Measurements from ENCODE around the gene KRTAP4-5. TPM values are rescaled to one million over a fixed set of nuclear protein-coding genes. Genes with fewer than 3 reads are reported as not detected.
"Not testable (repeated sequence)": the region's sequence is repeated elsewhere in the genome, so short reads cannot be mapped to it uniquely, and the experiment has no call there.

The KRTAP4-5 gene
- polyA plus RNA-seq, 4 donors = not detected

DNA sequence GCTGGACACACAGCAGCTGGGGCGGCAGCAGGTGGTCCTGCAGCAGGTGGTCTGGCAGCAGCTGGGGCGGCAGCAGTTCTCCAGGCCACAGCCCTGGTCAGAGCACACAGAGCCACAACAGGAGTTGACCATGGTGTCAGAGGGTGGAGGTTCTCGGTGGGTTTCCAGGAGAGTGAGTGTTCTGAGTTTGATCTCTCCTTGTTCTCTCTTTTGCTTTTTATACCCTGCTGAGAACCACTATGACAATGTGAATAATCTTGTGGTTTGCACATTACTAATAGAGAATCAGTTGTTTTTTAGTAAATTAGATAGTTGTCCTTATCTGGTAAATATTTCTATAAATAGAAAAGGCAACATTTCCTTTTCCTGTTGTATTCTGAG is 25.6 kb downstream of the KRTAP4-5 start, which contains the start of gene KRTAP4-12:
Gene KRTAP4-12 (minus strand): TSS at position 192 of the 381 bp plus-strand sequence. CDS start 60 bp downstream, at position 132.
- not testable (repeated sequence) for H3K4me3 ChIP-seq (ENCODE audit: low read depth in 1 of 3, low read length in 3 of 3); DNase-seq; H3K27me3 ChIP-seq (ENCODE audit: control insufficient read depth in 3 of 3, insufficient read depth in 3 of 3, low read length in 3 of 3); FAIRE-seq; H3K36me3 ChIP-seq (ENCODE audit: control insufficient read depth in 3 of 3, insufficient read depth in 2 of 3, low read depth in 1 of 3, low read length in 3 of 3); H3K27ac ChIP-seq (ENCODE audit: low read depth in 1 of 3, low read length in 2 of 3); H3K9me3 ChIP-seq (ENCODE audit: control insufficient read depth in 2 of 2, insufficient read depth in 1 of 2, low read depth in 1 of 2, low read length in 1 of 2); H3K4me1 ChIP-seq (ENCODE audit: control insufficient read depth in 3 of 3, insufficient read depth in 2 of 3, low read depth in 1 of 3, low read length in 2 of 3)
- WGBS, 3 donors = 73 to 80% (median 76%) methylated on average over 3 of the region's 3 CpGs

DNA sequence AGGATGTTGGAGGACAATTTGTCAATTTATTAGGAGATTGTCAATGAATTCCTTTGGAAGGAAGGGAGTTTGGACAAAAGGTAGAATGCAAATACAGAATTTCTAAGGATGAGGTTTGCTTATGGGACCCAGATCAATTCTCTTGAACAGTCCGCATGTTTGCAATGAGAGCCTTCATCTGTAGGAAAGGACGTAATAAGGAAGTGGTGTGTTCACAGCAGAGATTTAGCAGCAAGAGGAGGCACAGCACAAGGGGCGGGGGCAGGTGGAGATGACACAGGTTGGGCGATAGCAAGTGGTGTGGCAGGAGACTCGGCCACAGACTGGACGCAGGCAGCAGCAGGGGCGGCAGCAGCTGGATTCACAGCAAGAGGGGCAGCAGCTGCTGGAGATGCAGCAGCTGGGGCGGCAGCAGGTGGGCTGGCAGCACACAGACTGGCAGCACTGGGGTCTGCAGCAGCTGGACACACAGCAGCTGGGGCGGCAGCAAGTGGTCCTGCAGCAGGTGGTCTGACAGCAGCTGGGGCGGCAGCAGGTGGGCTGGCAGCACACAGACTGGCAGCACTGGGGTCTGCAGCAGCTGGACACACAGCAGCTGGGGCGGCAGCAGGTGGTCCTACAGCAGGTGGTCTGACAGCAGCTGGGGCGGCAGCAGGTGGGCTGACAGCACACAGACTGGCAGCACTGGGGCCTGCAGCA is 26.2 kb downstream of the KRTAP4-5 start:
- not testable (repeated sequence) for FAIRE-seq; H3K4me1 ChIP-seq (ENCODE audit: control insufficient read depth in 3 of 3, insufficient read depth in 2 of 3, low read depth in 1 of 3, low read length in 2 of 3); H3K36me3 ChIP-seq (ENCODE audit: control insufficient read depth in 3 of 3, insufficient read depth in 2 of 3, low read depth in 1 of 3, low read length in 3 of 3); H3K27ac ChIP-seq (ENCODE audit: low read depth in 1 of 3, low read length in 2 of 3); H3K4me3 ChIP-seq (ENCODE audit: low read depth in 1 of 3, low read length in 3 of 3); H3K9me3 ChIP-seq (ENCODE audit: control insufficient read depth in 2 of 2, insufficient read depth in 1 of 2, low read depth in 1 of 2, low read length in 1 of 2); DNase-seq; H3K27me3 ChIP-seq (ENCODE audit: control insufficient read depth in 3 of 3, insufficient read depth in 3 of 3, low read length in 3 of 3)
- 73 to 79% (median 76%) methylated on average over 9 to 12 of the region's 12 CpGs for WGBS, 3 donors

DNA sequence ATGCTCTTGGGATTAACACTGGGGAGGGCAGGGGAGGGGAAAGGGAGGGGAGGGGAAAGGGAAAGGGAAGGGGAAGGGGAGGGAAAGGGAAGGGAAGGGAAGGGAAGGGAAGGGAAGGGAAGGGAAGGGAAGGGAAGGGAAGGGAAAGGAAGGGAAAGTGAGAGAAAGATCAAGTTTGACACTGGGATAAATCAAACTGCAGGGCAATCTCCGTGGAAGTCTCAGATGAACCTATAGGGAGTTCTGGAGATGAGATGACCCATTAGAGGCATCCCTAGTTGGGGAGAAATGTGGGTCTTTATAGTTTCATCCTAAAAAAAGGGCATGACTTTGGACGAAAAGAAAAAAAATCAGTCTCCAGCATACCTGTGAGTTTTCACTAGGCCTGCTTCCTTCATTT is 27.9 kb downstream of the KRTAP4-5 start:
- Histone ChIP-seq H3K27ac (ENCODE audit: low read depth in 1 of 3, low read length in 2 of 3) (no peak overlapping the region), H3K4me3 (ENCODE audit: low read depth in 1 of 3, low read length in 3 of 3) (no peak overlapping the region), H3K36me3 (ENCODE audit: control insufficient read depth in 3 of 3, insufficient read depth in 2 of 3, low read depth in 1 of 3, low read length in 3 of 3) (no peaks in the 10 kb centered on the region), H3K4me1 (ENCODE audit: control insufficient read depth in 3 of 3, insufficient read depth in 2 of 3, low read depth in 1 of 3, low read length in 2 of 3) (no peaks in the 10 kb centered on the region), H3K27me3 (ENCODE audit: control insufficient read depth in 3 of 3, insufficient read depth in 3 of 3, low read length in 3 of 3) (peaks cover 0 to 2% (median 0%) of the 10 kb centered on the region in 3 donors), H3K9me3 (ENCODE audit: control insufficient read depth in 2 of 2, insufficient read depth in 1 of 2, low read depth in 1 of 2, low read length in 1 of 2) (no peaks in the 10 kb centered on the region)
- FAIRE-seq (no peak), DNase-seq (no peak)
- WGBS, 3 donors = 75 to 88% (median 86%) methylated on average over 2 of the region's 2 CpGs

DNA sequence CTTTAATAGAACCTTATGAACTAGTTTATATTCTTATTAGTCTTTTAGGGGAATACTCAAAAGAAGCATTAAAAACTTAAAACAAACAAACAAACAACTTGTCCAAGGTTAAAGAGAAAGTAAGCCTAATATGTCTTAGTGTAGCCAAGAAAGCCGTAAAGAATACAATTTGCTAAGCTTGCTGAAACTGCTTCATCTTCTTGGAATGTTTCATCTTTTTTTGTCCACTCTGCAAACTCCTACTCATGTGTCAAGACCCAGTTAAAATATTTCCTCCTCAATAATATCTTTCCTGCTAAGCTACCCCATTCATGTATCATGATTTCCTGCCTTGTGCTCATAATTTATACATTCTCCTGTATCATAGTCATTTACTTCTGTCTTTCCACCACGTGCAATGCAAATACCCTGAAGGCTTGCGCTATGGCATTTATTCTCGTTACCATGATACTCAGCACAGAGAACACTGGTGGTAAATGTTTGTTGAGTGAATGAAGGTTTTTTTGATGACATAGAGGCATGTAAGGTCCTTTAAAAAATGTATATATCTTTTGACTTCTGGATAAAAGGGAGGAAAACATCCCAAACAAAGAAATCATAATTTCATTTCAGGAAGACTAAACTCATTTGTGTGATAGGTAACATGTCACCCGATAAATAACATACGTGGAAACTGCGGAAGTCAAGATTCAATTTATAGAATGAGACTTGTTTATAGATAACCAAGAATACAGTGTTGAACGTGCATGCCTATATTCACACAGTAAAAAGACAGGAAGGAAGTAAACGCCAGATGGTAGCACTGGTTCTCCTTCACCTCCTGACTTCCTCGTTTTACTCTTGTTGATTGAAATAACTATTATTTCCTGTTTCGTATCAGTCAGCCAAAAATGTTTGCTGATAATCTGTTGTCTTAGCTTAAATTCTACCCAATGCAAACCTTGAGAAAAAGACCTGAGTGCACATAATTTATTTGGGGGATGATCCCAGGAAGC is 29.6 kb downstream of the KRTAP4-5 start:
- H3K9me3 ChIP-seq (ENCODE audit: control insufficient read depth in 2 of 2, insufficient read depth in 1 of 2, low read depth in 1 of 2, low read length in 1 of 2); H3K36me3 ChIP-seq (ENCODE audit: control insufficient read depth in 3 of 3, insufficient read depth in 2 of 3, low read depth in 1 of 3, low read length in 3 of 3); H3K4me3 ChIP-seq (ENCODE audit: low read depth in 1 of 3, low read length in 3 of 3); H3K4me1 ChIP-seq (ENCODE audit: control insufficient read depth in 3 of 3, insufficient read depth in 2 of 3, low read depth in 1 of 3, low read length in 2 of 3); H3K27me3 ChIP-seq (ENCODE audit: control insufficient read depth in 3 of 3, insufficient read depth in 3 of 3, low read length in 3 of 3); DNase-seq; FAIRE-seq; H3K27ac ChIP-seq (ENCODE audit: low read depth in 1 of 3, low read length in 2 of 3): not testable (repeated sequence)
- 52 to 70% (median 52%) methylated on average over 11 of the region's 11 CpGs for WGBS, 3 donors

DNA sequence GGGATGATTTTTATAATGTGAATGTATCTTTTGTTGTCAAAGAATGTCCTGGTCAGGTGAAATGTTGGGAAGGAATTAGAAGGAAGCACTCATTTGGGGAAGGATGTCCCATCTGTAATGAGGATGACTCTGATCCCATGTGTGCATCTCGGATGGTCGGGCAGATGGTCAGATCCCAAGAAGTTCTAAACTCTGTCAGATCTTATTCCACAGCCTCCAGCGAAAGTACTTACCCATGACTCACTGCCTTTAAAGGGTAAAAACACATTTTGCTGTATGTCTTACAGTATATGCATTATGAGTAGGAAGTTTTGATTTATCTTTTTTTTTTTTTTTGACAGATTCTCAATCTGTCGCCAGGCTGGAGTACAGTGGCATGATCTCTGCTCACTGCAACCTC is 30.9 kb downstream of the KRTAP4-5 start:
- H3K27ac ChIP-seq (ENCODE audit: low read depth in 1 of 3, low read length in 2 of 3) = no peak overlapping the region
- no peak for DNase-seq
- no peak overlapping the region for H3K4me3 ChIP-seq (ENCODE audit: low read depth in 1 of 3, low read length in 3 of 3)
- WGBS, 3 donors = 83 to 92% (median 86%) methylated on average over 4 of the region's 4 CpGs
- peaks cover 0 to 2% of the 10 kb centered on the region in 2 donors for H3K9me3 ChIP-seq (ENCODE audit: control insufficient read depth in 2 of 2, insufficient read depth in 1 of 2, low read depth in 1 of 2, low read length in 1 of 2)
- no peak for FAIRE-seq
- H3K27me3 ChIP-seq (ENCODE audit: control insufficient read depth in 3 of 3, insufficient read depth in 3 of 3, low read length in 3 of 3) = peaks cover 0 to 7% (median 0%) of the 10 kb centered on the region in 3 donors
- no peaks in the 10 kb centered on the region for H3K4me1 ChIP-seq (ENCODE audit: control insufficient read depth in 3 of 3, insufficient read depth in 2 of 3, low read depth in 1 of 3, low read length in 2 of 3)
- H3K36me3 ChIP-seq (ENCODE audit: control insufficient read depth in 3 of 3, insufficient read depth in 2 of 3, low read depth in 1 of 3, low read length in 3 of 3) = no peaks in the 10 kb centered on the region

DNA sequence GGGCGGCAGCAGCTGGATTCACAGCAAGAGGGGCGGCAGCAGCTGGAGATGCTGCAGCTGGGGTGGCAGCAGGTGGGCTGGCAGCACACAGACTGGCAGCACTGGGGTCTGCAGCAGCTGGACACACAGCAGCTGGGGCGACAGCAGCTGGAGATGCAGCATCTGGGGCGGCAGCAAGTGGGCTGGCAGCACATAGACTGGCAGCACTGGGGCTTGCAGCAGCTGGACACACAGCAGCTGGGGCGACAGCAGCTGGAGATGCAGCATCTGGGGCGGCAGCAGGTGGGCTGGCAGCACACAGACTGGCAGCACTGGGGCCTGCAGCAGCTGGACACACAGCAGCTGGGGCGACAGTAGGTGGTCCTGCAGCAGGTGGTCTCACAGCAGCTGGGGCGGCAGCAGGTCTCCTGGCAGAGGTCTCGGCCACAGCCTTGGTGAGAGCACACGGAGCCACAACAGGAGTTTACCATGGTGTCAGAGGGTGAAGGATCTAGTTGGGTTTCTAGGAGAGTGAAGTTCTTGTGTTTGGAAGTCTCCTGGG is 31.7 kb downstream of the KRTAP4-5 start, which contains the start of gene KRTAP4-11:
Gene KRTAP4-11 (minus strand): TSS at position 528 of the 541 bp plus-strand sequence. CDS start 58 bp downstream, at position 470.
- H3K27ac ChIP-seq (ENCODE audit: low read depth in 1 of 3, low read length in 2 of 3); H3K4me1 ChIP-seq (ENCODE audit: control insufficient read depth in 3 of 3, insufficient read depth in 2 of 3, low read depth in 1 of 3, low read length in 2 of 3); H3K27me3 ChIP-seq (ENCODE audit: control insufficient read depth in 3 of 3, insufficient read depth in 3 of 3, low read length in 3 of 3); H3K36me3 ChIP-seq (ENCODE audit: control insufficient read depth in 3 of 3, insufficient read depth in 2 of 3, low read depth in 1 of 3, low read length in 3 of 3); H3K4me3 ChIP-seq (ENCODE audit: low read depth in 1 of 3, low read length in 3 of 3); H3K9me3 ChIP-seq (ENCODE audit: control insufficient read depth in 2 of 2, insufficient read depth in 1 of 2, low read depth in 1 of 2, low read length in 1 of 2); FAIRE-seq; DNase-seq: not testable (repeated sequence)
- 70 to 87% (median 81%) methylated on average over 9 to 10 of the region's 10 CpGs for WGBS, 3 donors

DNA sequence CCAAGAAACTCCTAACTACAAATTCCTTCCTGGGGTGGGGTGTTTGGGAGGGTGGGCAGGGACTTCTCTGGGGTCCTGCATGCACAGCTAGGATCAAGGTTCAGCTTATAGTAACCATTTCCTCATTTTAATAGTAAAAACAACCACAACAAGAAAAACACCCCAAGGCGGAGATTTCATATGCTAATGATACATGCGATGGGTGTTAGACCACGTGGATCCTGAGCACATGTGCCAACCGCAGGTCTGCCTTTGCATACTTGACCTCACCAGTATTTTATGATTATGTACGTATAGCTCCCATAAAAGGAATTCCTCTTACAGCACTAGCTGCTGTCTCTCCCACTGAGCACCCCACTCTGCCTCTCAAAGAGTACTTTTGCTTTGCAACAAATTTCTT is 33.3 kb downstream of the KRTAP4-5 start:
- no peaks in the 10 kb centered on the region for H3K4me1 ChIP-seq (ENCODE audit: control insufficient read depth in 3 of 3, insufficient read depth in 2 of 3, low read depth in 1 of 3, low read length in 2 of 3)
- 27 to 58% (median 40%) methylated on average over 5 of the region's 5 CpGs for WGBS, 3 donors
- no peak overlapping the region for H3K4me3 ChIP-seq (ENCODE audit: low read depth in 1 of 3, low read length in 3 of 3)
- FAIRE-seq = no peak
- H3K9me3 ChIP-seq (ENCODE audit: control insufficient read depth in 2 of 2, insufficient read depth in 1 of 2, low read depth in 1 of 2, low read length in 1 of 2) = peaks cover 0 to 2% of the 10 kb centered on the region in 2 donors
- H3K27ac ChIP-seq (ENCODE audit: low read depth in 1 of 3, low read length in 2 of 3) = no peak overlapping the region
- H3K27me3 ChIP-seq (ENCODE audit: control insufficient read depth in 3 of 3, insufficient read depth in 3 of 3, low read length in 3 of 3) = peaks cover 0 to 5% (median 0%) of the 10 kb centered on the region in 3 donors
- H3K36me3 ChIP-seq (ENCODE audit: control insufficient read depth in 3 of 3, insufficient read depth in 2 of 3, low read depth in 1 of 3, low read length in 3 of 3) = no peaks in the 10 kb centered on the region
- no peak for DNase-seq

All from small intestine (tissue), 7 donors.